Naive thymus-derived CD4-positive, alpha-beta T cell (primary cell): ENCODE data around the gene PKNOX2. TPM values are rescaled to one million over a fixed set of nuclear protein-coding genes. Genes with fewer than 3 reads are reported as not detected.
A peak's percentile ranks its signal among the peaks of the same experiment; 100 is the strongest.

ENCODE experiments used
- ATAC-seq: fragments of 150-1000 bp; cut with Tn5 transposase; 2 replicates; pipeline ENCODE4 v1.10.0; 2021; ENCODE audit warnings: mild to moderate bottlenecking, moderate library complexity
- CTCF ChIA-PET: fragments of 350-600 bp; sonication (Branson Sonifier 250); formaldehyde crosslinking; loops from one replicate; lab custom pipeline; 2021; ENCODE audit warnings: antibody characterized with exemption; lab: Charles Lee
- POLR2A ChIA-PET: fragments of 350-600 bp; sonication (Branson Sonifier 250); formaldehyde crosslinking; loops from one replicate; lab custom pipeline; 2021; ENCODE audit warnings: antibody characterized with exemption, inconsistent platforms; lab: Charles Lee
- DNase-seq, 9 donors: peaks; one replicate each; pipeline versions ENCODE4 v3.0.0 to v3.0.0-alpha.2; 2020 to 2022; ENCODE audit warnings: mixed read lengths in 1 of 9
- H3K27ac ChIP-seq: one replicate; pipeline ENCODE4 v1.7.0; 2013; ENCODE audit warnings: mild to moderate bottlenecking, low read depth, low read length, moderate library complexity
- H3K27me3 ChIP-seq, 2 donors: one replicate each; pipeline ENCODE4 v1.7.0; 2013; ENCODE audit warnings: low read length in 2 of 2, mild to moderate bottlenecking in 2 of 2, moderate library complexity in 2 of 2; ENCODE audit not compliant: control insufficient read depth in 2 of 2, insufficient read depth in 2 of 2
- H3K36me3 ChIP-seq, 3 experiments: 1 replicate in 2 of 3; 2 replicates in 1 of 3; pipeline ENCODE4 v1.7.0; 2013; ENCODE audit warnings: low read length in 3 of 3, mild to moderate bottlenecking in 3 of 3, moderate library complexity in 1 of 3; ENCODE audit not compliant: insufficient read depth in 3 of 3, control insufficient read depth in 2 of 3
- H3K4me1 ChIP-seq, 2 donors: one replicate each; pipeline ENCODE4 v1.7.0; 2013; ENCODE audit warnings: low read length in 2 of 2, mild to moderate bottlenecking in 2 of 2, moderate library complexity in 1 of 2; ENCODE audit not compliant: control insufficient read depth in 2 of 2, insufficient read depth in 2 of 2
- H3K4me3 ChIP-seq: 2 replicates; pipeline ENCODE4 v1.7.0; 2013; ENCODE audit warnings: mild to moderate bottlenecking, low read length
- H3K9me3 ChIP-seq, 3 experiments: 1 replicate in 2 of 3; 2 replicates in 1 of 3; pipeline ENCODE4 v1.7.0; 2013; ENCODE audit warnings: low read length in 3 of 3; ENCODE audit not compliant: control insufficient read depth in 2 of 3
- H3K27ac Mint-ChIP-seq, 9 donors: one replicate each; pipeline ENCODE4 v1.8.0; 2020 to 2022; ENCODE audit warnings: mixed read lengths in 9 of 9, mild to moderate bottlenecking in 8 of 9, moderate library complexity in 5 of 9, inconsistent platforms in 2 of 9
- H3K27me3 Mint-ChIP-seq, 5 donors: one replicate each; pipeline ENCODE4 v1.8.0; 2021 to 2022; ENCODE audit warnings: mixed read lengths in 5 of 5, mild to moderate bottlenecking in 1 of 5
- H3K36me3 Mint-ChIP-seq, 5 donors: one replicate each; pipeline ENCODE4 v1.8.0; 2020 to 2022; ENCODE audit warnings: mixed read lengths in 5 of 5, mild to moderate bottlenecking in 3 of 5, inconsistent platforms in 1 of 5
- H3K4me1 Mint-ChIP-seq, 7 donors: one replicate each; pipeline ENCODE4 v1.8.0; 2020 to 2022; ENCODE audit warnings: mixed read lengths in 7 of 7, mild to moderate bottlenecking in 3 of 7, inconsistent platforms in 1 of 7
- H3K4me3 Mint-ChIP-seq, 10 donors: one replicate each; pipeline ENCODE4 v1.8.0; 2020 to 2022; ENCODE audit warnings: mild to moderate bottlenecking in 10 of 10, mixed read lengths in 10 of 10, moderate library complexity in 6 of 10, inconsistent platforms in 2 of 10
- H3K9me3 Mint-ChIP-seq, 11 donors: one replicate each; pipeline ENCODE4 v1.8.0; 2020 to 2022; ENCODE audit warnings: mixed read lengths in 11 of 11, mild to moderate bottlenecking in 4 of 11, inconsistent platforms in 1 of 11, moderate library complexity in 1 of 11
- intact Hi-C, 2 donors: fragments of 100-400 bp; cut with micrococcal nuclease; formaldehyde crosslinking; loops; one replicate each; pipeline ENCODE4 v1.15.1; 2023
- polyA plus RNA-seq, 2 donors: library from polyadenylated mRNA; unstranded; fragments of 300-500 nt; fragmentation: Illumina TruSeq; gene quantifications; one replicate each; pipeline ENCODE4 v1.2.3, GENCODE V29; 2021
- total RNA-seq, 6 experiments: library from RNA in 5 of 6; stranded (reverse) in 5 of 6; gene quantifications; 1 replicate in 5 of 6; 2 replicates in 1 of 6; pipeline ENCODE4 v1.2.3 and lab custom pipeline; 2021 to 2026

PKNOX2 gene
- total and polyA plus RNA-seq, 7 experiments from 2014 or later: not detected

- Histone ChIP-seq H3K27ac (no peak overlapping the region), H3K9me3 (no peaks in the 10 kb centered on the region), H3K36me3 (no peaks in the 10 kb centered on the region), H3K4me3 (no peak overlapping the region), H3K4me1 (no peaks in the 10 kb centered on the region), H3K27me3 (peaks cover 0 to 4% of the 10 kb centered on the region in 2 donors)
- H3K27ac Mint-ChIP-seq: no peak overlapping the region
- peaks cover 0 to 2% (median 0%) of the 10 kb centered on the region in 11 donors for H3K9me3 Mint-ChIP-seq
- peaks cover 39 to 66% (median 57%) of the 10 kb centered on the region in 5 donors for H3K27me3 Mint-ChIP-seq
- CTCF ChIA-PET: interaction anchor here (0.6 to 1.5 kb wide), 4 partner anchors 23 to 443 kb away, joined by 3 to 4 read pairs (median 3); no protein-coding TSS in a partner anchor
- H3K36me3 Mint-ChIP-seq: no peaks in the 10 kb centered on the region
- no peak for DNase-seq
- intact Hi-C loops: loop anchor here in 1 of 2 donors (10.0 kb wide), 1 partner anchor 439 kb away; no protein-coding TSS in a partner anchor
- H3K4me3 Mint-ChIP-seq: peak overlapping the region in 1 of 10 donors; percentile 8
- POLR2A ChIA-PET: no interaction called here
- H3K4me1 Mint-ChIP-seq: peaks cover 0 to 10% (median 6%) of the 10 kb centered on the region in 7 donors
- ATAC-seq: no peak
These were observed 239.7 kb downstream of the PKNOX2 start for GRCh38 chr11:125404157-125404810.

GRCh38 chr11:125404811-125405790, 240.6 kb downstream of the PKNOX2 start:
- no peak overlapping the region for H3K4me3 ChIP-seq
- H3K9me3 Mint-ChIP-seq: peaks cover 0 to 2% (median 0%) of the 10 kb centered on the region in 11 donors
- ChIA-PET CTCF (interaction anchor here (0.6 to 1.5 kb wide), 4 partner anchors 22 to 444 kb away, joined by 3 to 4 read pairs (median 3); no protein-coding TSS in a partner anchor), POLR2A (no interaction called here)
- intact Hi-C loops: loop anchor here (1.0 to 10.0 kb wide), 4 partner anchors 241 to 467 kb away; partner anchors contain the start of gene PKNOX2 (in 1 of the 2)
- H3K4me1 ChIP-seq: no peaks in the 10 kb centered on the region
- no peak overlapping the region for H3K27ac Mint-ChIP-seq
- ATAC-seq (peak; percentile 91), DNase-seq (peak; percentile 15 to 75 (median 51))
- no peaks in the 10 kb centered on the region for H3K9me3 ChIP-seq
- H3K27me3 Mint-ChIP-seq: peaks cover 41 to 69% (median 57%) of the 10 kb centered on the region in 5 donors
- H3K4me1 Mint-ChIP-seq: peaks cover 0 to 10% (median 6%) of the 10 kb centered on the region in 7 donors
- H3K36me3 Mint-ChIP-seq: no peaks in the 10 kb centered on the region
- no peaks in the 10 kb centered on the region for H3K36me3 ChIP-seq
- H3K4me3 Mint-ChIP-seq: peak overlapping the region in 6 of 10 donors; percentile 7 to 26 (median 20)
- H3K27ac ChIP-seq: no peak overlapping the region
- H3K27me3 ChIP-seq: peaks cover 0 to 4% of the 10 kb centered on the region in 2 donors

GRCh38 chr11:125407046-125407445, 242.5 kb downstream of the PKNOX2 start:
- ATAC-seq: no peak
- no peaks in the 10 kb centered on the region for H3K4me1 ChIP-seq
- Mint-ChIP-seq H3K4me1 (peaks cover 0 to 10% (median 6%) of the 10 kb centered on the region in 7 donors), H3K36me3 (no peaks in the 10 kb centered on the region), H3K27ac (no peak overlapping the region), H3K27me3 (peaks cover 29 to 54% (median 47%) of the 10 kb centered on the region in 5 donors), H3K4me3 (no peak overlapping the region), H3K9me3 (peaks cover 0 to 2% (median 0%) of the 10 kb centered on the region in 11 donors)
- no peaks in the 10 kb centered on the region for H3K36me3 ChIP-seq
- DNase-seq: no peak
- POLR2A ChIA-PET: no interaction called here
- CTCF ChIA-PET: interaction anchor here (0.6 to 0.7 kb wide), 2 partner anchors 21 to 378 kb away, joined by 4 to 5 read pairs; no protein-coding TSS in a partner anchor
- intact Hi-C loops: loop anchor here (5.0 to 10.0 kb wide), 2 partner anchors 442 to 465 kb away; no protein-coding TSS in a partner anchor
- no peaks in the 10 kb centered on the region for H3K27me3 ChIP-seq
- H3K9me3 ChIP-seq: no peaks in the 10 kb centered on the region
- no peak overlapping the region for H3K4me3 ChIP-seq
- H3K27ac ChIP-seq: no peak overlapping the region

- H3K4me3 ChIP-seq: no peak overlapping the region
- Mint-ChIP-seq H3K9me3 (peaks cover 0 to 2% (median 0%) of the 10 kb centered on the region in 11 donors), H3K27me3 (peaks cover 29 to 47% (median 42%) of the 10 kb centered on the region in 5 donors), H3K27ac (no peak overlapping the region), H3K4me3 (no peak overlapping the region), H3K36me3 (no peaks in the 10 kb centered on the region), H3K4me1 (peaks cover 0 to 10% (median 6%) of the 10 kb centered on the region in 7 donors)
- ATAC-seq: no peak
- H3K27me3 ChIP-seq: no peaks in the 10 kb centered on the region
- no peaks in the 10 kb centered on the region for H3K9me3 ChIP-seq
- intact Hi-C loops: loop anchor here (5.0 to 10.0 kb wide), 2 partner anchors 444 to 464 kb away; no protein-coding TSS in a partner anchor
- H3K36me3 ChIP-seq: no peaks in the 10 kb centered on the region
- no peak for DNase-seq
- ChIA-PET POLR2A (no interaction called here), CTCF (no interaction called here)
- no peaks in the 10 kb centered on the region for H3K4me1 ChIP-seq
- no peak overlapping the region for H3K27ac ChIP-seq
These were observed 243.8 kb downstream of the PKNOX2 start for GRCh38 chr11:125408311-125408711.

GRCh38 chr11:125410091-125410490, 245.5 kb downstream of the PKNOX2 start:
- no peak overlapping the region for H3K4me3 Mint-ChIP-seq
- POLR2A ChIA-PET: no interaction called here
- Histone ChIP-seq H3K4me3 (no peak overlapping the region), H3K27ac (no peak overlapping the region), H3K36me3 (no peaks in the 10 kb centered on the region), H3K4me1 (no peaks in the 10 kb centered on the region), H3K27me3 (no peaks in the 10 kb centered on the region), H3K9me3 (no peaks in the 10 kb centered on the region)
- intact Hi-C loops: no loop called here
- ATAC-seq (no peak), DNase-seq (no peak)
- peaks cover 18 to 39% (median 27%) of the 10 kb centered on the region in 5 donors for H3K27me3 Mint-ChIP-seq
- H3K9me3 Mint-ChIP-seq: no peaks in the 10 kb centered on the region
- H3K36me3 Mint-ChIP-seq: no peaks in the 10 kb centered on the region
- H3K27ac Mint-ChIP-seq: no peak overlapping the region
- H3K4me1 Mint-ChIP-seq: peaks cover 0 to 4% (median 3%) of the 10 kb centered on the region in 7 donors
- CTCF ChIA-PET: no interaction called here

- H3K4me3 Mint-ChIP-seq: no peak overlapping the region
- POLR2A ChIA-PET: no interaction called here
These were observed 247.6 kb downstream of the PKNOX2 start for GRCh38 chr11:125412177-125412496.

More at GRCh38 chr11:125412177-125412496, 247.6 kb downstream of the PKNOX2 start:
- CTCF ChIA-PET: no interaction called here
- Histone ChIP-seq H3K27ac (no peak overlapping the region), H3K36me3 (no peaks in the 10 kb centered on the region), H3K4me3 (no peak overlapping the region), H3K27me3 (no peaks in the 10 kb centered on the region), H3K4me1 (no peaks in the 10 kb centered on the region), H3K9me3 (no peaks in the 10 kb centered on the region)
- Mint-ChIP-seq H3K27me3 (peaks cover 8 to 24% (median 15%) of the 10 kb centered on the region in 5 donors), H3K36me3 (no peaks in the 10 kb centered on the region), H3K4me1 (no peaks in the 10 kb centered on the region), H3K9me3 (no peaks in the 10 kb centered on the region), H3K27ac (no peak overlapping the region)
- intact Hi-C loops: no loop called here
- no peak for ATAC-seq
- DNase-seq: no peak
